Keratinocyte (primary cell): ENCODE measurements around the gene BOD1. TPM values are rescaled to one million over a fixed set of nuclear protein-coding genes. Genes with fewer than 3 reads are reported as not detected.

Experiments
- DNase-seq: peaks from one replicate; pipeline ENCODE4 v3.0.0-alpha.2; 2011; ENCODE audit warnings: low read depth, missing footprints, low spot score
- FAIRE-seq: peaks from 2 replicates; lab custom pipeline; 2011; peaks lifted over from hg19 to GRCh38; lab: Jason Lieb, UNC
- H2AFZ ChIP-seq: 2 replicates; pipeline ENCODE4 v1.6.0; 2012; ENCODE audit warnings: low read length, control low read depth, inconsistent platforms; ENCODE audit not compliant: control insufficient read depth
- H3K27ac ChIP-seq: 2 replicates; pipeline ENCODE4 v1.5.1; 2011; ENCODE audit warnings: low read length; ENCODE audit not compliant: control insufficient read depth, insufficient read depth
- H3K27me3 ChIP-seq: 3 replicates; pipeline ENCODE4 v1.6.0; 2011; ENCODE audit warnings: low read length; ENCODE audit not compliant: control insufficient read depth, insufficient read depth; ENCODE audit errors: extremely low read depth
- H3K36me3 ChIP-seq, 2 experiments: 2 replicates in 1 of 2; 3 replicates in 1 of 2; pipeline ENCODE4 v1.5.1; 2011; ENCODE audit warnings: low read length in 2 of 2, mild to moderate bottlenecking in 1 of 2; ENCODE audit not compliant: control insufficient read depth in 2 of 2, insufficient read depth in 2 of 2; ENCODE audit errors: extremely low read depth in 1 of 2
- H3K4me1 ChIP-seq: 3 replicates; pipeline ENCODE4 v1.5.1; 2011; ENCODE audit warnings: low read length; ENCODE audit not compliant: control insufficient read depth, insufficient read depth; ENCODE audit errors: extremely low read depth
- H3K4me2 ChIP-seq: 3 replicates; pipeline ENCODE4 v1.6.0; 2011; ENCODE audit warnings: low read depth, low read length; ENCODE audit not compliant: control insufficient read depth, insufficient read depth; ENCODE audit errors: extremely low read depth
- H3K4me3 ChIP-seq, 3 experiments: fragments of 200-600 bp in 1 of 3; sonication (generic) in 1 of 3; 2 replicates in 2 of 3; 3 replicates in 1 of 3; pipeline ENCODE4 v1.5.1; 2011 to 2016; ENCODE audit warnings: low read length in 3 of 3, mild to moderate bottlenecking in 3 of 3, control low read depth in 2 of 3, inconsistent platforms in 1 of 3, low read depth in 1 of 3, mixed read lengths in 1 of 3, mixed run types in 1 of 3, moderate library complexity in 1 of 3; ENCODE audit not compliant: control insufficient read depth in 2 of 3, insufficient read depth in 2 of 3; ENCODE audit errors: extremely low read depth in 1 of 3
- H3K79me2 ChIP-seq: 2 replicates; pipeline ENCODE4 v1.6.0; 2012; ENCODE audit warnings: low read length; ENCODE audit not compliant: control insufficient read depth, insufficient read depth
- H3K9ac ChIP-seq: 3 replicates; pipeline ENCODE4 v1.6.0; 2011; ENCODE audit warnings: low read length; ENCODE audit not compliant: control insufficient read depth, insufficient read depth; ENCODE audit errors: extremely low read depth
- H3K9me1 ChIP-seq: 3 replicates; pipeline ENCODE4 v1.6.0; 2011; ENCODE audit warnings: low read length; ENCODE audit not compliant: control insufficient read depth, insufficient read depth; ENCODE audit errors: extremely low read depth
- H3K9me3 ChIP-seq: 2 replicates; pipeline ENCODE4 v1.5.1; 2012; ENCODE audit warnings: low read depth, low read length; ENCODE audit not compliant: control insufficient read depth
- H4K20me1 ChIP-seq: 3 replicates; pipeline ENCODE4 v1.6.0; 2011; ENCODE audit warnings: low read length; ENCODE audit not compliant: control insufficient read depth, insufficient read depth; ENCODE audit errors: extremely low read depth
- CTCF ChIP-seq, 3 experiments: IDR thresholded peaks in 1 of 3; conservative IDR thresholded peaks in 1 of 3; optimal IDR thresholded peaks in 1 of 3; 2 replicates in 2 of 3; 3 replicates in 1 of 3; pipeline versions ENCODE3 to v1.5.1; 2011; ENCODE audit warnings: low read length in 3 of 3, mild to moderate bottlenecking in 3 of 3, moderate library complexity in 2 of 3, control low read depth in 1 of 3, inconsistent platforms in 1 of 3; ENCODE audit not compliant: insufficient read depth in 2 of 3; ENCODE audit errors: extremely low read depth in 1 of 3
- EZH2 ChIP-seq: IDR thresholded peaks from one replicate; pipeline ENCODE4 v1.6.1; 2012; ENCODE audit warnings: inconsistent platforms, mild to moderate bottlenecking, low read length, moderate library complexity
- dilution Hi-C: fragments of 300-500 bp; cut with MboI; formaldehyde crosslinking; loops from one replicate; pipeline ENCODE4 v1.7.0; 2020; ENCODE audit warnings: low sequenced_read_pairs; ENCODE audit not compliant: extremely low pct_ligation_motif_present
- polyA plus RNA-seq, 5 experiments: library from polyadenylated mRNA; depleted of rRNA in 3 of 5; stranded (reverse) in 3 of 5; stranded (forward) in 1 of 5; unstranded in 1 of 5; fragments of >200 nt; gene quantifications; 1 replicate in 1 of 5; 2 replicates in 3 of 5; 3 replicates in 1 of 5; pipeline versions ENCODE4 v1.2.1 to v1.2.3, GENCODE V29; 2011 to 2012; ENCODE audit warnings: missing spikeins in 2 of 5, low read depth in 1 of 5, low replicate concordance in 1 of 5

The BOD1 gene
- polyA plus RNA-seq, 1 donor (not counting 4 experiments of a cell fraction or from before 2014, with no cell fraction given) = 46.8 TPM

- FAIRE-seq (no peak), DNase-seq (no peak)
- Histone ChIP-seq H4K20me1 (peaks cover 10% of the 10 kb centered on the region), H3K27me3 (no peaks in the 10 kb centered on the region), H3K9me1 (peaks cover 6% of the 10 kb centered on the region), H3K9me3 (no peaks in the 10 kb centered on the region), H2AFZ (no peak overlapping the region), H3K4me1 (peaks cover 19% of the 10 kb centered on the region), H3K79me2 (peaks cover 72% of the 10 kb centered on the region), H3K36me3 (peaks cover 14 to 43% of the 10 kb centered on the region in 2 experiments), H3K9ac (no peak overlapping the region), H3K4me2 (no peak overlapping the region), H3K4me3 (no peak overlapping the region), H3K27ac (no peak overlapping the region)
- TF ChIP-seq EZH2 = no peak
- TF ChIP-seq CTCF (optimal IDR thresholded peaks at IDR 0.05 in 1 of 3, IDR thresholded peaks at IDR 0.05 in 1 of 3, conservative IDR thresholded peaks at IDR 0.05 in 1 of 3; ENCODE audit: extremely low read depth in 1 of 3, insufficient read depth in 2 of 3, low read length in 3 of 3) = no peak
- dilution Hi-C loops = no loop called here
Observed at GRCh38 chr5:173612948-173613347, 3.5 kb downstream of the BOD1 start.

GRCh38 chr5:173611706-173612105, 4.7 kb downstream of the BOD1 start:
- Histone ChIP-seq H3K4me2 (no peak overlapping the region), H3K4me1 (peaks cover 15% of the 10 kb centered on the region), H3K27me3 (no peaks in the 10 kb centered on the region), H3K27ac (no peak overlapping the region), H3K36me3 (peaks cover 19 to 43% of the 10 kb centered on the region in 2 experiments), H3K79me2 (peaks cover 72% of the 10 kb centered on the region), H3K9ac (no peak overlapping the region), H3K4me3 (no peak overlapping the region), H3K9me3 (no peaks in the 10 kb centered on the region), H2AFZ (no peak overlapping the region), H3K9me1 (peaks cover 6% of the 10 kb centered on the region), H4K20me1 (peaks cover 10% of the 10 kb centered on the region)
- no peak for FAIRE-seq
- dilution Hi-C loops = no loop called here
- TF ChIP-seq EZH2 (no peak), CTCF (optimal IDR thresholded peaks at IDR 0.05 in 1 of 3, IDR thresholded peaks at IDR 0.05 in 1 of 3, conservative IDR thresholded peaks at IDR 0.05 in 1 of 3; ENCODE audit: extremely low read depth in 1 of 3, insufficient read depth in 2 of 3, low read length in 3 of 3) (no peak)
- DNase-seq = no peak
